Activated CD4-positive, alpha-beta T cell treated with anti-CD3 and anti-CD28 coated beads, Interleukin-2, amount 50 U/mL, for 24 hours (primary cell): ENCODE measurements around the gene RPN2.

Experiments
- DNase-seq, 2 donors: peaks; one replicate each; pipeline ENCODE4 v3.0.0-alpha.2; 2020; ENCODE audit warnings: low read depth in 1 of 2, low spot score in 1 of 2

RPN2 gene

GRCh38 chr20:37240337-37241067 lies 61.4 kb downstream of the RPN2 start:
- no peak for DNase-seq

- no peak for DNase-seq
Observed at GRCh38 chr20:37242503-37242902, 63.4 kb downstream of the RPN2 start.

GRCh38 chr20:37243076-37243936 lies 64.2 kb downstream of the RPN2 start:
- no peak for DNase-seq

- no peak for DNase-seq
Observed at GRCh38 chr20:37243937-37244571, 64.9 kb downstream of the RPN2 start.

- DNase-seq = no peak
Observed at GRCh38 chr20:37244572-37244957, 65.4 kb downstream of the RPN2 start.

GRCh38 chr20:37245216-37246150 lies 66.4 kb downstream of the RPN2 start:
- no peak for DNase-seq

- DNase-seq = no peak
Observed at GRCh38 chr20:37246736-37247135, 67.6 kb downstream of the RPN2 start.

GRCh38 chr20:37247547-37247946 lies 68.4 kb downstream of the RPN2 start:
- DNase-seq = no peak

GRCh38 chr20:37249304-37249703 lies 70.2 kb downstream of the RPN2 start:
- DNase-seq = no peak

GRCh38 chr20:37251825-37252477 lies 72.8 kb downstream of the RPN2 start:
- DNase-seq = no peak

GRCh38 chr20:37253087-37253486 lies 74.0 kb downstream of the RPN2 start:
- no peak for DNase-seq

GRCh38 chr20:37254114-37254878 lies 75.2 kb downstream of the RPN2 start:
- DNase-seq = no peak

- DNase-seq = no peak
Observed at GRCh38 chr20:37256286-37256685, 77.2 kb downstream of the RPN2 start.

GRCh38 chr20:37257530-37257929 lies 78.4 kb downstream of the RPN2 start:
- no peak for DNase-seq

- DNase-seq = no peak
Observed at GRCh38 chr20:37257988-37258387, 78.9 kb downstream of the RPN2 start.

GRCh38 chr20:37259031-37259430 lies 79.9 kb downstream of the RPN2 start:
- no peak for DNase-seq

GRCh38 chr20:37259865-37260264 lies 80.7 kb downstream of the RPN2 start:
- DNase-seq = no peak

GRCh38 chr20:37260923-37261322 lies 81.8 kb downstream of the RPN2 start:
- DNase-seq = no peak

GRCh38 chr20:37261714-37262113 lies 82.6 kb downstream of the RPN2 start, which contains the start of gene GHRH:
Gene GHRH (minus strand): TSS chr20:37261814. CDS start chr20:37256889, 4,925 bp downstream.
- no peak for DNase-seq
